Activated CD4-positive, alpha-beta T cell treated with anti-CD3 and anti-CD28 coated beads, Interleukin-2, amount 10 ng/mL, durations not matched to agents 24 days and 14 days (primary cell): ENCODE results near the gene PTPN11. TPM values are rescaled to one million over a fixed set of nuclear protein-coding genes. Genes with fewer than 3 reads are reported as not detected.
"Not testable (repeated sequence)": the region's sequence is repeated elsewhere in the genome, so short reads cannot be mapped to it uniquely, and the experiment has no call there.

Experiments used
- DNase-seq: peaks from one replicate; pipeline ENCODE4 v3.0.0; 2022
- H3K27ac Mint-ChIP-seq: one replicate; pipeline ENCODE4 v1.8.0; 2022; ENCODE audit warnings: mild to moderate bottlenecking, mixed read lengths
- H3K27me3 Mint-ChIP-seq: one replicate; pipeline ENCODE4 v1.8.0; 2022; ENCODE audit warnings: mixed read lengths
- H3K36me3 Mint-ChIP-seq: one replicate; pipeline ENCODE4 v1.8.0; 2022; ENCODE audit warnings: low read depth, mild to moderate bottlenecking, mixed read lengths
- H3K4me1 Mint-ChIP-seq: one replicate; pipeline ENCODE4 v1.8.0; 2021; ENCODE audit warnings: mixed read lengths
- H3K4me3 Mint-ChIP-seq: one replicate; pipeline ENCODE4 v1.8.0; 2022; ENCODE audit warnings: mild to moderate bottlenecking, moderate library complexity, mixed read lengths
- H3K9me3 Mint-ChIP-seq: one replicate; pipeline ENCODE4 v1.8.0; 2021; ENCODE audit warnings: mixed read lengths
- intact Hi-C: fragments of 100-400 bp; cut with micrococcal nuclease; formaldehyde crosslinking; loops from one replicate; pipeline ENCODE4 v1.15.1; 2023
- total RNA-seq: library from RNA; stranded (reverse); gene quantifications from 2 replicates; pipeline ENCODE4 v1.2.3, GENCODE V29; 2022

PTPN11 gene
- total RNA-seq, 1 donor from 2014 or later: 173 TPM

- Mint-ChIP-seq H3K4me1 (peaks cover 16% of the 10 kb centered on the region), H3K36me3 (peaks cover 41% of the 10 kb centered on the region), H3K4me3 (no peak overlapping the region), H3K27ac (peak overlapping the region; percentile 15), H3K9me3 (no peaks in the 10 kb centered on the region), H3K27me3 (no peaks in the 10 kb centered on the region)
- DNase-seq: no peak
- intact Hi-C loops: no loop called here
Measured at GRCh38 chr12:112447106-112447505, 28.4 kb downstream of the PTPN11 start.

GRCh38 chr12:112448165-112448564 is 29.4 kb downstream of the PTPN11 start:
- H3K9me3 Mint-ChIP-seq, H3K27me3 Mint-ChIP-seq, DNase-seq, H3K27ac Mint-ChIP-seq, H3K4me3 Mint-ChIP-seq, intact Hi-C loops: not testable (repeated sequence)
- peaks cover 16% of the 10 kb centered on the region for H3K4me1 Mint-ChIP-seq
- peaks cover 45% of the 10 kb centered on the region for H3K36me3 Mint-ChIP-seq

DNA sequence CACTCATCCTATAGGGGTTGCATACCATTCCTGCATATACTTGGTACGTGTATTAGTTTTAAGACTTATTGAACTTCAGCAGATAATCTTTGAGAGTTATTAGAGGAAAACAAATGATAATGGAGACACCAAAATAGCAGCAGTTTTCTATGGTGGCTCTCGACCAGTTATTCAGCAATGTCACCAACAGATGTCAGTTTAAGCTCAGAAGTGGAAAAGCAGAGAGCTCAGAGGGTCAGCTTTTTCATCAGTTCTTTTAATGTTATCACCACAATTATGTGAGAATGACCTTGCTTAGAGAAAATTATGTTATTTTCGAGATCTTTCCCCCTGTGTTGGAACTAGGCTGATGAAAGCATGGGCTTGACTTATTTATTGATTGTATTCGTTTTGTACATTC is 32.0 kb downstream of the PTPN11 start:
- DNase-seq: no peak
- Mint-ChIP-seq H3K4me1 (peaks cover 16% of the 10 kb centered on the region), H3K36me3 (peaks cover 58% of the 10 kb centered on the region), H3K27ac (no peak overlapping the region), H3K9me3 (no peaks in the 10 kb centered on the region), H3K4me3 (no peak overlapping the region), H3K27me3 (no peaks in the 10 kb centered on the region)
- intact Hi-C loops: no loop called here

DNA sequence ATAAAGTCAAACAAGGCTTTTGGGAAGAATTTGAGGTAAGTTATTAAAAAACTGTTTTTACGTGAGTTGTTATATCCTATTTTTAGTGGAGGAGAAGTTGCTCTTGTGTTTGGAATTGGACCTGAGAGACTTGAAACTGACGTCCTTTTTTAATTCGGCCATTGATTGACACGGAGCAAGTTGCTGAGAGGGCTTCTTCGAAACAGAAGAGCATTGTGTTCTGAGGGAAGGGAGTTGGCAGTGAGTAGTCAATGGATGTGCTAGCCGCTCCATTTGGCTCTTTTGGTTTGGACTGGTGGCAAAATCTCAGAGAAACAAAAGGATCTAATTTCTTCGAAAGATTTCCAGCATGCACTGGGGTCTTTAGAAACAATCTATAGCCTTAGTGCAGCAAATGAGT is 37.3 kb downstream of the PTPN11 start:
- Mint-ChIP-seq H3K27me3 (no peaks in the 10 kb centered on the region), H3K9me3 (no peaks in the 10 kb centered on the region), H3K4me1 (peaks cover under 1% of the 10 kb centered on the region), H3K4me3 (no peak overlapping the region), H3K36me3 (peaks cover 61% of the 10 kb centered on the region), H3K27ac (no peak overlapping the region)
- intact Hi-C loops: no loop called here
- DNase-seq: no peak

- H3K27me3 Mint-ChIP-seq, H3K9me3 Mint-ChIP-seq, H3K4me1 Mint-ChIP-seq, H3K27ac Mint-ChIP-seq, DNase-seq, H3K4me3 Mint-ChIP-seq, intact Hi-C loops: not testable (repeated sequence)
- peaks cover 61% of the 10 kb centered on the region for H3K36me3 Mint-ChIP-seq
Measured at GRCh38 chr12:112457142-112457541, 38.4 kb downstream of the PTPN11 start.

DNA sequence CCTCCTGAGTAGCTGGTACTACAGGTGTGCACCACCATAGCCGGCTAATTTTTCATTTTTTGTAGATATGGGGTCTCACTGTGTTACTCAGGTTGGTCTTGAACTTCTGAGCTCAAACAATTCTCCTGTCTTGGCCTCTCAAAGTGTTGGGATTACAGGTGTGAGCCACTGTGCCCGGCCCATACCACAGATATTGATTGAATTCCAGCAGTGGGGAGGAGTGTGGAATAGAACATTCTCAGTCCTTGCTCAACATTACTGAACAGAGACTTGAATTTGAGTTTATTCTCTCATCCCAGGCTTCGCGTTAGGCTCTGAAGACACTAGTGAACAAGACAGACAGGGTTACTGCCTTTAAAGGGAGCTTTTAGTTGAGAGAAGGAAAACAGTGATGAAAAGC is 39.6 kb downstream of the PTPN11 start:
- Mint-ChIP-seq H3K4me3 (no peak overlapping the region), H3K36me3 (peaks cover 57% of the 10 kb centered on the region), H3K27me3 (no peaks in the 10 kb centered on the region), H3K4me1 (peaks cover under 1% of the 10 kb centered on the region), H3K27ac (no peak overlapping the region), H3K9me3 (no peaks in the 10 kb centered on the region)
- intact Hi-C loops: no loop called here
- no peak for DNase-seq

DNA sequence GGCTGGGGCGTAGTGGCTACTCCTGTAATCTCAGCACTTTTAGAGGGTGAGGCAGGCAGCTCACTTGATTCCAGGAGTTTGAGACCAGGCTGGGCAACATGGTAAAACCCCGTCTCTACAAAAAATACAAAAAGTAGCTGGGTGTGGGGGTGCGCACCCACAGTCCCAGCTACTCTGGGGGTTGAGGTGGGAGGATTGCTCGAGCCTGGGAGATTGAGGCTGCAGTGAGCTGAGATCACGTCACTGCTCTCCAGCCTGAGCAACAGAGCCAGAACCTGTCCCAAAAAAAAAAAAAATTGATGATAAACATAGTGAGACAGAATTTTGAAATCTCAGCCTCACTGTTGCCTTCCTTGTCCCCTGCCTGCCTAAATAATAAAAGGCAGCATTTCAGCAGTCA is 40.0 kb downstream of the PTPN11 start:
- Mint-ChIP-seq H3K4me3 (no peak overlapping the region), H3K9me3 (no peaks in the 10 kb centered on the region), H3K27me3 (no peaks in the 10 kb centered on the region), H3K36me3 (peaks cover 58% of the 10 kb centered on the region), H3K27ac (no peak overlapping the region), H3K4me1 (peaks cover 4% of the 10 kb centered on the region)
- DNase-seq: no peak
- intact Hi-C loops: no loop called here

DNA sequence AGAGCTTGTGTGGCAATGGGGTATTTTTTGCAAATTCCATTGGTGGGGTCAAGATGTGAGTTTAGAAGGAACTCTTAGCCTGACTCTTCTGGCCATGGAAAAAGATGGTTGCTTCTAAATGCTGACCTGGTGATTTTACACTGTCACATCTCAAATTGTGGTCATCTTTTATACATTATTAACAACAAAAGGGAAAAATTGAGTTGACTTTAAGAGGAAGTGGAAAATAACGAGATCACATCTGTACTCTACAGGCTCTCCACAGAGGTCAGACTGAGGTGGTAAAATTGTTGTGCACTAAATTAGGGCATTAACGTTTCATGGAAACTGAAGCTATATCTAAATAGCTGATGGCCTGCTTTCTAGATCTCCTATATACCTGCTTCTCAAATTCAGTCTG is 44.7 kb downstream of the PTPN11 start:
- DNase-seq: no peak
- peaks cover 41% of the 10 kb centered on the region for H3K36me3 Mint-ChIP-seq
- H3K4me3 Mint-ChIP-seq: no peak overlapping the region
- H3K9me3 Mint-ChIP-seq: no peaks in the 10 kb centered on the region
- no peaks in the 10 kb centered on the region for H3K27me3 Mint-ChIP-seq
- intact Hi-C loops: no loop called here
- H3K27ac Mint-ChIP-seq: no peak overlapping the region
- peaks cover 5% of the 10 kb centered on the region for H3K4me1 Mint-ChIP-seq

GRCh38 chr12:112464605-112465004 is 45.9 kb downstream of the PTPN11 start:
- Mint-ChIP-seq H3K4me3 (no peak overlapping the region), H3K9me3 (no peaks in the 10 kb centered on the region), H3K27me3 (no peaks in the 10 kb centered on the region)

DNA sequence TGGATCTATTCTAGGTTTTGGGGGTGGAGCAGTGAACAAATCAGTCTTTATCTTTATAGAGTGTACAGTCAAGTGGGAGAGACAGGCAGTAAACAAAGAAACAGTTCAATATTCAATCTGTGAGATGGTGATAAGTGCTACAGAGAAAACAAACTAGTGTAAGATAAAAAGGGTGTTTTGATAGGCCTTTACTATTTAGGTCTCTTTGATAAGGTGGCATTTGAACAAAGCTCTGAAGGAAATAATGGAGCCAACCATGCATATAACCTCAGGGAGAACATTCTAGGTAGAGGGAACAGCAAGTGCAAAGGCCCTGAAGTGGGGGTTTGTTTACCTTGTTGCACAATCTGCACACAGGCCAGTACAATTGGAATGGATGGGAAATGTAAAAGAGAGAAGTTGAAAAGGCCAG is 47.3 kb downstream of the PTPN11 start:
- H3K27me3 Mint-ChIP-seq: no peaks in the 10 kb centered on the region
- intact Hi-C loops: no loop called here
- H3K27ac Mint-ChIP-seq: no peak overlapping the region
- no peak overlapping the region for H3K4me3 Mint-ChIP-seq
- H3K36me3 Mint-ChIP-seq: peaks cover 35% of the 10 kb centered on the region
- peaks cover 5% of the 10 kb centered on the region for H3K4me1 Mint-ChIP-seq
- no peak for DNase-seq
- H3K9me3 Mint-ChIP-seq: no peaks in the 10 kb centered on the region

More at GRCh38 chr12:112464605-112465004, 45.9 kb downstream of the PTPN11 start:
- peaks cover 36% of the 10 kb centered on the region for H3K36me3 Mint-ChIP-seq
- H3K27ac Mint-ChIP-seq: no peak overlapping the region
- peaks cover 5% of the 10 kb centered on the region for H3K4me1 Mint-ChIP-seq
- DNase-seq: no peak
- intact Hi-C loops: no loop called here

DNA sequence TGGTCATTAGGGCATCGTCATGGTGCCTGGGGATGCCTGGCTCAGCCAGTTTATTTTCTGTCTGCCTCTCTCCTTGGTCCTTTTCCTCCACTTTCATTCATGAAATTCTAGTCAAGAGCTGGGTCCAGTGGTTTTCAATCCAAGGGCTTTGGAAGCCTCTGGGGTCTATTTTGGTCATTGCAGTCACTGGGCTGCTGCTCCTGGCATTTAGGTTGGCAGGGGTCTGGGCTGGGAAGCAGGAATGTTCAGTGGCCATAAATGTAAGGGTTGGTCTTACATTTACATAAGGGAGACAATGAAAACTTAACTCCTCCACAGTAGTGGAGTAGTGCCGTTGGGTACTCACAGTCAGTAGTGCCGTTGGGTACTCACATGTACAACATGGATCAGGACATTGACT is 48.1 kb downstream of the PTPN11 start:
- peaks cover 35% of the 10 kb centered on the region for H3K36me3 Mint-ChIP-seq
- H3K27ac Mint-ChIP-seq: no peak overlapping the region
- DNase-seq: no peak
- peaks cover 5% of the 10 kb centered on the region for H3K4me1 Mint-ChIP-seq
- H3K27me3 Mint-ChIP-seq: no peaks in the 10 kb centered on the region
- H3K9me3 Mint-ChIP-seq: no peaks in the 10 kb centered on the region
- intact Hi-C loops: no loop called here
- no peak overlapping the region for H3K4me3 Mint-ChIP-seq

- intact Hi-C loops: no loop called here
- peaks cover 41% of the 10 kb centered on the region for H3K36me3 Mint-ChIP-seq
Measured at GRCh38 chr12:112468046-112468445, 49.3 kb downstream of the PTPN11 start.

GRCh38 chr12:112473056-112473455 is 54.3 kb downstream of the PTPN11 start:
- Mint-ChIP-seq H3K4me1 (no peaks in the 10 kb centered on the region), H3K36me3 (peaks cover 47% of the 10 kb centered on the region), H3K27ac (no peak overlapping the region), H3K4me3 (no peak overlapping the region), H3K27me3 (no peaks in the 10 kb centered on the region), H3K9me3 (no peaks in the 10 kb centered on the region)
- DNase-seq: no peak
- intact Hi-C loops: no loop called here

More at GRCh38 chr12:112468046-112468445, 49.3 kb downstream of the PTPN11 start:
- Mint-ChIP-seq H3K27me3 (no peaks in the 10 kb centered on the region), H3K27ac (peak overlapping the region; percentile 22), H3K9me3 (no peaks in the 10 kb centered on the region), H3K4me3 (no peak overlapping the region), H3K4me1 (peaks cover 5% of the 10 kb centered on the region)
- no peak for DNase-seq

GRCh38 chr12:112479413-112479812 is 60.7 kb downstream of the PTPN11 start:
- no peak for DNase-seq
- no peak overlapping the region for H3K27ac Mint-ChIP-seq
- peaks cover 83% of the 10 kb centered on the region for H3K36me3 Mint-ChIP-seq
- H3K4me1 Mint-ChIP-seq: no peaks in the 10 kb centered on the region
- no peaks in the 10 kb centered on the region for H3K27me3 Mint-ChIP-seq
- peaks cover 4% of the 10 kb centered on the region for H3K9me3 Mint-ChIP-seq
- intact Hi-C loops: no loop called here
- H3K4me3 Mint-ChIP-seq: no peak overlapping the region

GRCh38 chr12:112480931-112481330 is 62.2 kb downstream of the PTPN11 start:
- H3K36me3 Mint-ChIP-seq: peaks cover 83% of the 10 kb centered on the region
- no peak overlapping the region for H3K4me3 Mint-ChIP-seq
- no peak overlapping the region for H3K27ac Mint-ChIP-seq
- no peaks in the 10 kb centered on the region for H3K27me3 Mint-ChIP-seq
- H3K4me1 Mint-ChIP-seq: no peaks in the 10 kb centered on the region
- H3K9me3 Mint-ChIP-seq: peaks cover 4% of the 10 kb centered on the region
- intact Hi-C loops: no loop called here
- DNase-seq: no peak
